Measurements from ENCODE around the gene WDR20. TPM values are rescaled to one million over a fixed set of nuclear protein-coding genes. Genes with fewer than 3 reads are reported as not detected.
A peak's percentile ranks its signal among the peaks of the same experiment; 100 is the strongest.
"Not testable (repeated sequence)": the region's sequence is repeated elsewhere in the genome, so short reads cannot be mapped to it uniquely, and the experiment has no call there.

Gene WDR20
- total RNA-seq, 1 experiment from 2014 or later, result 17.5 TPM

GRCh38 chr14:102234331-102235264 is 94.9 kb downstream of the WDR20 start:
- in situ Hi-C loops (cut with HindIII; ENCODE audit: low pct_unique_long_range_greater_than_20kb, low sequenced_read_pairs), result no loop called here
- DNase-seq (ENCODE audit: low read depth, low spot score), result peak; percentile 37

- in situ Hi-C loops (cut with HindIII; ENCODE audit: low pct_unique_long_range_greater_than_20kb, low sequenced_read_pairs), result no loop called here
- peak; percentile 92 for DNase-seq (ENCODE audit: low read depth, low spot score)
Observed at GRCh38 chr14:102235275-102235897, 95.7 kb downstream of the WDR20 start.

- DNase-seq (ENCODE audit: low read depth, low spot score), result no peak
- in situ Hi-C loops (cut with HindIII; ENCODE audit: low pct_unique_long_range_greater_than_20kb, low sequenced_read_pairs), result no loop called here
Observed at GRCh38 chr14:102236026-102236425, 96.3 kb downstream of the WDR20 start.

- in situ Hi-C loops (cut with HindIII; ENCODE audit: low pct_unique_long_range_greater_than_20kb, low sequenced_read_pairs), result no loop called here
- DNase-seq (ENCODE audit: low read depth, low spot score), result no peak
Observed at GRCh38 chr14:102238131-102238530, 98.4 kb downstream of the WDR20 start.

GRCh38 chr14:102238766-102239165 is 99.1 kb downstream of the WDR20 start:
- in situ Hi-C loops (cut with HindIII; ENCODE audit: low pct_unique_long_range_greater_than_20kb, low sequenced_read_pairs), result no loop called here
- no peak for DNase-seq (ENCODE audit: low read depth, low spot score)

- no peak for DNase-seq (ENCODE audit: low read depth, low spot score)
- in situ Hi-C loops (cut with HindIII; ENCODE audit: low pct_unique_long_range_greater_than_20kb, low sequenced_read_pairs), result no loop called here
Observed at GRCh38 chr14:102239231-102239630, 99.5 kb downstream of the WDR20 start.

- not testable (repeated sequence) for DNase-seq (ENCODE audit: low read depth, low spot score)
Observed at GRCh38 chr14:102240481-102240880, 100.8 kb downstream of the WDR20 start.

GRCh38 chr14:102241147-102241546 is 101.5 kb downstream of the WDR20 start:
- in situ Hi-C loops (cut with HindIII; ENCODE audit: low pct_unique_long_range_greater_than_20kb, low sequenced_read_pairs), result no loop called here
- DNase-seq (ENCODE audit: low read depth, low spot score), result no peak

More at GRCh38 chr14:102240481-102240880, 100.8 kb downstream of the WDR20 start:
- in situ Hi-C loops (cut with HindIII; ENCODE audit: low pct_unique_long_range_greater_than_20kb, low sequenced_read_pairs), result not testable (repeated sequence)

- in situ Hi-C loops (cut with HindIII; ENCODE audit: low pct_unique_long_range_greater_than_20kb, low sequenced_read_pairs); DNase-seq (ENCODE audit: low read depth, low spot score): not testable (repeated sequence)
Observed at GRCh38 chr14:102243795-102244194, 104.1 kb downstream of the WDR20 start.

GRCh38 chr14:102246071-102246470 is 106.4 kb downstream of the WDR20 start:
- in situ Hi-C loops (cut with HindIII; ENCODE audit: low pct_unique_long_range_greater_than_20kb, low sequenced_read_pairs), result no loop called here
- DNase-seq (ENCODE audit: low read depth, low spot score), result peak; percentile 53

- in situ Hi-C loops (cut with HindIII; ENCODE audit: low pct_unique_long_range_greater_than_20kb, low sequenced_read_pairs), result no loop called here
- DNase-seq (ENCODE audit: low read depth, low spot score), result no peak
Observed at GRCh38 chr14:102248121-102248520, 108.4 kb downstream of the WDR20 start.

GRCh38 chr14:102249041-102249440 is 109.3 kb downstream of the WDR20 start:
- in situ Hi-C loops (cut with HindIII; ENCODE audit: low pct_unique_long_range_greater_than_20kb, low sequenced_read_pairs), result no loop called here
- no peak for DNase-seq (ENCODE audit: low read depth, low spot score)

- DNase-seq (ENCODE audit: low read depth, low spot score), result no peak
- in situ Hi-C loops (cut with HindIII; ENCODE audit: low pct_unique_long_range_greater_than_20kb, low sequenced_read_pairs), result no loop called here
Observed at GRCh38 chr14:102249981-102250380, 110.3 kb downstream of the WDR20 start.

- no peak for DNase-seq (ENCODE audit: low read depth, low spot score)
- in situ Hi-C loops (cut with HindIII; ENCODE audit: low pct_unique_long_range_greater_than_20kb, low sequenced_read_pairs), result no loop called here
Observed at GRCh38 chr14:102250636-102251035, 110.9 kb downstream of the WDR20 start.

GRCh38 chr14:102251161-102251560 is 111.5 kb downstream of the WDR20 start:
- no peak for DNase-seq (ENCODE audit: low read depth, low spot score)
- in situ Hi-C loops (cut with HindIII; ENCODE audit: low pct_unique_long_range_greater_than_20kb, low sequenced_read_pairs), result no loop called here

GRCh38 chr14:102252834-102253801 is 113.4 kb downstream of the WDR20 start:
- DNase-seq (ENCODE audit: low read depth, low spot score), result no peak
- in situ Hi-C loops (cut with HindIII; ENCODE audit: low pct_unique_long_range_greater_than_20kb, low sequenced_read_pairs), result no loop called here

GRCh38 chr14:102255401-102256190 is 115.9 kb downstream of the WDR20 start:
- DNase-seq (ENCODE audit: low read depth, low spot score), result no peak
- in situ Hi-C loops (cut with HindIII; ENCODE audit: low pct_unique_long_range_greater_than_20kb, low sequenced_read_pairs), result no loop called here
